HG02798 (cell line): ENCODE measurements around the gene SMOC2.

Experiments
- ATAC-seq: cut with Tn5 transposase; IDR thresholded peaks from one replicate; pipeline ENCODE4 v1.9.1; 2021; ENCODE audit warnings: mild to moderate bottlenecking; ENCODE audit not compliant: unreplicated experiment, poor library complexity

The SMOC2 gene

GRCh38 chr6:168441434-168442391 is 729 bp downstream of the SMOC2 start:
- no peak for ATAC-seq

DNA sequence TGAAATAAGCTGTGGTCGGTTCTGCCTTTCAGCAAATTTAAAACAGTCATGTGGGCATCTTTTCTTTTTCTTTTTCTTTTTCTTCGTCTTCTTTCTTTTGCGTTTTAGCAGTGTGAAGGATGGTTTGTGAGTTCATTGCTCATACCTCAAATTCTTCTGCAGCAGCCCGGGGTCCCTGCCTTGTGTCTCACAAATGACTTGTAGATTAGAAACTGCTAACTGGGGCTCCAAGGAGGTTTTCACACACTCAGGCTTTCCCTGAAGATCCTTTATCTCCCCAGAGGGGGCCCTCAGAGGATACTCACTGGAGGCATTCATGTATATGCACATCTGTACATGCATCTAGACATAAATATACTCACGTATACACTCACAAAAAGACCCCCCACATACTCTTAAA is 1.7 kb downstream of the SMOC2 start:
- ATAC-seq: no peak

- no peak for ATAC-seq
Observed at GRCh38 chr6:168447282-168447681, 6.3 kb downstream of the SMOC2 start.

- no peak for ATAC-seq
Observed at GRCh38 chr6:168447700-168448099, 6.7 kb downstream of the SMOC2 start.

GRCh38 chr6:168448243-168448855 is 7.4 kb downstream of the SMOC2 start:
- no peak for ATAC-seq

GRCh38 chr6:168450917-168451316 is 9.9 kb downstream of the SMOC2 start:
- no peak for ATAC-seq

DNA sequence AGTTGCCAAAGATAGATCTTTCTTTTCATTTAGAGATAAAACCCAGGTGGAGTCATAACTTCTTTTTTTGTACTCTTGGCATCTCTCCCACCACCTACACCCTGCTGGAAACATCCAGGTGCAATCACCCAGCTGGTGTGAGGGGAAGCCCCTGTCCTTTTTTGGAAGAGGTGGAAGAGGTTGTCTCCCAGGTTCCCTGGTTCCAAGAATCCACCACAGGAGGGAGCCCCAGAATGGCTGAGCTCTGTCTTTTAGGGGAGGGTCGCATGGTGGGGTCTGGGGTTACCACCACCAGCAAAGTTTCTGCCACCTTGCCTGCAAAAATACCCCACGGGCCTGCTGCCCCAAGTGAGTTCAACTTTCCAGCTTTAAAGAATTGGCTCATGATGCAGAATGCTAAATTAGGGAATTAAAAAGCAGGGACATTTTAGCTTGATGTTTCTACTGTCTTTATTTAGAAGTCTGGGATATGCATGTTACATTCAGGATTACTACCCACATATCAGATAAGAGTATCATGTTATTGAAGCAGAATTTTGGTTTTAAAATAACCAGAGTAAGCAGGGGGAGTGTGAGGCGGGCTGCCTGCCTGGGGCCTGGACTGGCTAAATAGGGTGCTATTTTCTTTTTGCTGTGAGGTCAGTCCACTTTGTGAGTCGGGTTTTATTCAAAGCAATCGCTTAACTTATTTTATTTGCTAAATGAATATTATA is 11.0 kb downstream of the SMOC2 start:
- no peak for ATAC-seq

- ATAC-seq: no peak
Observed at GRCh38 chr6:168452685-168453377, 11.8 kb downstream of the SMOC2 start.

DNA sequence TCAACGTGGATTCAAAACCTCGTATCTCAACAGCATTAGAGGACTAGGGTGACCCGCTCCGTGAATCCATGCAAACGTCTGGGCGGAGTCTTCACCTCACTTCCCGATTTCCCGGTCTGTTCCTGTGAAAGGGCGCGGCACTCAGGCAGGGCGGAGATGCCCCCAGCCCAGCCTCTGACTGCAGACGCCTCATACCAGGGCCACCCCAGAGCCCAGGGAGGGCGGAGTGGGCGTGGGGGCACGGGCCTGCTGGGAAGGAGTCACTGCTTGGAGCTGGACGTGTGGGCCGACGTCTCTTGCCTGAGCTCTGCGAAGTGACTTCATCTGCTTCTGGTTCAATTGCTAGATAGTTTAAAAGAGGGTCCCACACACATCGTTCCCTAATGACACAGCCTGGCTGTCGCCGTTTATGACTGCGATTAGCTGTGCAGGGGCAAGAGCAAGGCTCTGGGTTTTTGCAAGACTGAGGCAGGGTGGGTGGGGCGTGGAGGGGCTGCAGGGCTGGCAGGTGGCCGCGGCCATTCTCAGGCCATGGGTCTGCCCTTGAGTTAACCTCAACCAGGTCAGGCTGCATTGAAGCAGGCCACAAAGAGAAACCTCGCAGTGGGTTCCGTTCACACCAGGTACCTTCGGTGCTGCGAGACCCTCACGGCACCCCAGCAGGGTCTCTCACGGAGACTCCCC is 15.0 kb downstream of the SMOC2 start:
- ATAC-seq: no peak

DNA sequence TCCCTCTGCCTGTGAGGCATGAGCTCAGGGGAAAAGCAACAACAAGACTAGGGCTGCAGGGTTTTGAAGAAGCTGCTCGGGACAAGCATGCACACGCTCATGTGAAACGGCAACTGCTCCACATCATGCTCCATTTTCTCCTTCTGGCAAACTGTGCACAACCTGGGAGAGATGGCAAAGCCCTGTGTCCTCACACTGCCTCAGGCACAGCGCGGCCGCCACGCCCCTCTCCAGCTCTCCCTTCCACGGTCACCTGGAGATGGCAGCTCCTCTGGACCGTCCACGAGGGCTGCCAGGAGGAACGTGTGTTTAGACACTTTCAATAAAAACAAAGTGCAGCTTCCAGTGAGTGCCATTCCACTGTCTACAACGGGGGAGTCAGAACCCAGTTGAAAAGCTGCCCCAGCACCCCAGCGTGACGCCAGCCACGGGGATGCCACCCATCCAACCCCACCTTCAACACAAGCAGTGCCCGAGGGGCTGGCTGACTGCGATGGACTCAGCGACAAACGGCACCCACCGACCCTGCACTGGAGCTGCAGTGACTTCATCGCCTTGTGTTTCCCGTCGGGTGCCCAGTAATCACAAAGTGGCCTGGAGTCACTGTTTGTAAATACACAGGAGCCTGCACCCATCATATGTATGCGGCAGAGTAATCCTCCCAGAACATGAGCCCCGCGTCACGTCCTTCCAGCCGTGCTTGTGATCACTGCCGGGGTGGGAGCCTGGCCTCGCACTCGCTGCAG is 16.1 kb downstream of the SMOC2 start:
- no peak for ATAC-seq

DNA sequence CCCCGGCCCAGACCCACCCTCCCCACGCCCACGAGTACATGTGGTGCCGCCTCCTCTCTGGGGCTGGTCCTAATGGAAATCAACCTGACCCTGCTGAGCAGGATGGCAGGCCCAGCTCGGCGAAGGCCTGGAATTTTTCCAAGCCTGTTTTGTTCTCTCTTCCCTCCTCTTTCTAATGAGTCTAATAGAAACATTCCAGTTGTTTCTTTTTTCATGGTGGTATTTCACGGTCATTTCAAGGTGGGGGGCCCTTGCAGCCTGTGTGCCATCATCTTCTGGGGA is 16.6 kb downstream of the SMOC2 start:
- ATAC-seq: no peak

- no peak for ATAC-seq
Observed at GRCh38 chr6:168458101-168458500, 17.1 kb downstream of the SMOC2 start.

DNA sequence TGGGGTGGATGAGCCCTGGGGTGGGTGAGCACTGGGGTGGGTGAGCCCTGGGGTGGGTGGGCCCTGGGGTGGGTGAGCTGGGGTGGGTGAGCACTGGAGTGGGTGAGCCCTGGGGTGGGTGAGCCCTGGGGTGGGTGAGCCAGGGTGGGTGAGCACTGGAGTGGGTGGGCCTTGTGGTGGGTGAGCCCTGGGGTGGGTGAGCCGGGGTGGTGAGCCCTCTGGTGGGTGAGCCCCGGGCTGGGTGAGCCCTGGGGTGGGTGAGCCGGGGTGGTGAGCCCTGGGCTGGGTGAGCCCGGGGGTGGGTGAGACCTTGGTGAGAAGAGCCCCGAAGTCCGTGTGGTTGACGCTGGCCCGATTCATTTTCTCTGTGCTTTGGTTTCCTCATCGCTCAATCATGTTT is 18.6 kb downstream of the SMOC2 start:
- no peak for ATAC-seq

GRCh38 chr6:168462289-168462853 is 21.4 kb downstream of the SMOC2 start:
- no peak for ATAC-seq

DNA sequence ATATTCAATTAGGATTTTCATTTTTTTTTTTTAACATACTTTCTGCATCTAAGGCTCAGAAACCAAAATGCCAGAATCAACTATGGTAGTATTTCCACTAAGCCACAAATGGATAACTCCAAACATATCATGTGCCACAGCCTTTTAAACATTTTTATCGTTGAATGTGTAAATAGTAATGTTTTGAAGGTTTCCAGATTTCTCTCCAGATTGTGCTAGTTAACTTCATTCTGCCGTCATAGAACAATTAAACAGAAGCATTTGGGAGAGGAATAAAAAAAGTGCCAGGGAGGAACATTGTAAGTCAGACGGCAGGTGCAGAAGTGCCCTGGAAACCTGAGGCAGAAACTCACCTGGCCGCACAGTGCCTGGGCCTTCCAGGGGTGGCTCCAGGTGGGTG is 23.6 kb downstream of the SMOC2 start:
- no peak for ATAC-seq

- ATAC-seq: no peak
Observed at GRCh38 chr6:168468045-168468444, 27.1 kb downstream of the SMOC2 start.

DNA sequence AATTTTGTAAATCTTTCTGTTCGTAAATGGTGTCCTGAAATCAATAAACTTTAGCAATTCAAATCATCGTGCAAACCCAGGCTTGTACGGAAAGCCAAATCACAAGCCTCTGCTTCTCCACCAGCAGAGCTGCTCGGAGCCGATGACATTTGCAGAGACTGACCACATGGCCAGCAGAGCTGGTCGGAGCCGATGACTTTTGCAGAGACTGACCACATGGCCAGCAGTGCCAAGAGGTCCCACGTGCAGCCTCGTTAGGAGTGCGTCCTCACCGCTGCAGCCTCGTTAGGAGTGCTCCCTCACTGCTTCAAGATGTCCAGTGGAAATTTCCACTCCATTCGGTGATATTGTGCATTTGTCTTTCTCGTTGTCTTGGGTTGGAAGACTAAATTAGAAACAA is 28.5 kb downstream of the SMOC2 start:
- ATAC-seq: no peak

DNA sequence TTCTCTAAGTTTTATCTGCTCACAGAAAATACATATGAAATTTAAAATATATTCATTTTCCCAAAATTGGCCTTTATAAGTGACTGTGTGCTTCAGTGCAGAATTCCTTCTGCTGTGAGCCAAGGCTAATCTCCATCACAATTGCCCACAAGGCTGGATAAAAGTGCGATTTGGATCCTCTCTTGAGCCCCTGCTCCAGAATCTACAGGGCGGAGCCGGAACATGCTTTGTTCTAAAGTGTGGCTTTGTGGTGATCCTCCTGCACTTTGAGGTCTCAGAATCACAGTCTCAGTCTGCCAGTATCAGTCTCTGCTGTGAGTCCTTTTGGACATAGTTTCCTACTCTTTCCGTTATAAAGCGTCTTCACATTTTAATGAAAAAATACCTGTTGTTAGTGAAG is 28.9 kb downstream of the SMOC2 start:
- ATAC-seq: no peak

- no peak for ATAC-seq
Observed at GRCh38 chr6:168472363-168472762, 31.4 kb downstream of the SMOC2 start.
